Measurements from ENCODE around the gene ZNF436.

ZNF436 gene

DNA sequence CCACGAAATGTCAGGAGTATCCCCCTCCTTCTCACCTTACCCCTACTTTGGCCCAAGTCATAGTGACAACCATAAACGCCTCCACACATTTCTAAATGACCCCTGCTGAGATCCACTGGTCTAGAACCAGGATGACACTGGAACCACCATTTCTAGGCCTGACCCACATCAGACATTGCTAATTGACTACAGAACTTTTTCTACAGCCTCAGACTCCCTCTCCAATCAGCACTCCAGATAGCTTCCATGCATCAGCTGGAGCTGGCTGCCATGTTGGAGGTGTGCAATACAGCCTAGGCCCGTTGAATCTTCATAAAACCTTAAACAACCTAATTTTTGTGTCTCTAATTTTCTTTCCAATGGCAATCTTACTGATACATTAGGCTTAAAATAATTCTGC is 36.3 kb upstream of the ZNF436 start:
- no peak overlapping the region for H3K4me3 ChIP-seq (ENCODE audit: low read depth, low read length)
- TF ChIP-seq, protein P1, sequence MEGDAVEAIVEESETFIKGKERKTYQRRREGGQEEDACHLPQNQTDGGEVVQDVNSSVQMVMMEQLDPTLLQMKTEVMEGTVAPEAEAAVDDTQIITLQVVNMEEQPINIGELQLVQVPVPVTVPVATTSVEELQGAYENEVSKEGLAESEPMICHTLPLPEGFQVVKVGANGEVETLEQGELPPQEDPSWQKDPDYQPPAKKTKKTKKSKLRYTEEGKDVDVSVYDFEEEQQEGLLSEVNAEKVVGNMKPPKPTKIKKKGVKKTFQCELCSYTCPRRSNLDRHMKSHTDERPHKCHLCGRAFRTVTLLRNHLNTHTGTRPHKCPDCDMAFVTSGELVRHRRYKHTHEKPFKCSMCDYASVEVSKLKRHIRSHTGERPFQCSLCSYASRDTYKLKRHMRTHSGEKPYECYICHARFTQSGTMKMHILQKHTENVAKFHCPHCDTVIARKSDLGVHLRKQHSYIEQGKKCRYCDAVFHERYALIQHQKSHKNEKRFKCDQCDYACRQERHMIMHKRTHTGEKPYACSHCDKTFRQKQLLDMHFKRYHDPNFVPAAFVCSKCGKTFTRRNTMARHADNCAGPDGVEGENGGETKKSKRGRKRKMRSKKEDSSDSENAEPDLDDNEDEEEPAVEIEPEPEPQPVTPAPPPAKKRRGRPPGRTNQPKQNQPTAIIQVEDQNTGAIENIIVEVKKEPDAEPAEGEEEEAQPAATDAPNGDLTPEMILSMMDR (IDR thresholded peaks at IDR 0.05; ENCODE audit: insufficient read depth, low read depth, low read length, missing control alignments), result no peak
- DNase-seq (ENCODE audit: low read depth), result no peak

- peak; percentile 85 for DNase-seq (ENCODE audit: low read depth)
- no peak overlapping the region for H3K4me3 ChIP-seq (ENCODE audit: low read depth, low read length)
- TF ChIP-seq, protein P1 (IDR thresholded peaks at IDR 0.05; ENCODE audit: insufficient read depth, low read depth, low read length, missing control alignments), result peak; percentile 97
Observed at GRCh38 chr1:23403735-23404486, 34.3 kb upstream of the ZNF436 start.

- TF ChIP-seq, protein P1 (IDR thresholded peaks at IDR 0.05; ENCODE audit: insufficient read depth, low read depth, low read length, missing control alignments), result no peak
- no peak overlapping the region for H3K4me3 ChIP-seq (ENCODE audit: low read depth, low read length)
- no peak for DNase-seq (ENCODE audit: low read depth)
Observed at GRCh38 chr1:23403355-23403734, 33.7 kb upstream of the ZNF436 start.

DNA sequence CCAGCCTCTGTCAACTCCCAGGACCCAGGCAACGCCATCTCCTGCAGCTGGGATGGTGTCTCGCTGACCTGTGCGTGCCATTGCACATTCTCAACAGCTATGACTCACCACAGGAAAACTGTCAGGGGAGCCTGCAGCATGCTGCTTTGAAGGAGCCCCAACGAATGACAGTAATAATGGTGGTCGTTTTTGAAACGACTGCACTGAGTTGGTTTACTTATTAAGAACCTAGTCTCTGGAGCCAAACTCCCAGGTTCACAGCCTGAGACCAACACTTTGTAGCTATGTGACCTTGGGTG is 33.4 kb upstream of the ZNF436 start:
- peak; percentile 20 for DNase-seq (ENCODE audit: low read depth)
- H3K4me3 ChIP-seq (ENCODE audit: low read depth, low read length), result no peak overlapping the region
- TF ChIP-seq, protein P1 (IDR thresholded peaks at IDR 0.05; ENCODE audit: insufficient read depth, low read depth, low read length, missing control alignments), result no peak

DNA sequence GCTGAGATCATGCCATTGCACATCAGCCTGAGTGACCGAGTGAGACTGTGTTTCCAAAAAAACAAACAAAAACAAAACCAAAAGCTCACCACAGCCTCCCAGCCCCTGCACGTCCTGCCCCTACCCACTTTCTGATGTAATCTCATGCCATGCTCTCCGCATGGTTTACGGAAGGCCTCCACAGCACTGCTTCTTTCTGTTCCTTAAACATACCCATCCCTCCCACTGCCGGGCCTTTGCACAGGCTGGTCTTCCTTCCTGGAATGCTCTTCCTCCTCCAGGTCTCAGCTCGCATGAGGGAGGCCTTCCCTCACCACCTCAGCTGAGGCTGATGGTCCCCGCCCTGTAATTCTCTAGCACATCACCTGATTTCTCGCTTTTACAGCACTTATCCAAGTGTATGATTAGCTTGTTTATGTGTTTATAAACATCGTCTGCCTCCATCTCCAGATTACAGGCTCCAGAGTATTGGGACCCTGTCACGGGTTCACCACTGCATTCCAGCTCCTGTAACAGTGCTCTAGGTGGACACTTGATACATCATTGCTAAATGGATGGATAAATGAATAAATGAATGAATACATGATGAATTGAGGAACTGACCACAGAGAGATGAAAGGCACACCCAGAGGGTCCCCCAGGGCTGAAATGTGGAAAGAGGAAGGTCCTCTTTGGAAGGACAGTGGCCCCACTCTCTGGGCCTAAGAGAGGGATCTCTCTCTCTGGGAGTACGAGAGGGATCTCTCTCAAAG is 32.8 kb upstream of the ZNF436 start:
- TF ChIP-seq, protein P1 (IDR thresholded peaks at IDR 0.05; ENCODE audit: insufficient read depth, low read depth, low read length, missing control alignments), result no peak
- no peak overlapping the region for H3K4me3 ChIP-seq (ENCODE audit: low read depth, low read length)

GRCh38 chr1:23401313-23401712 is 31.7 kb upstream of the ZNF436 start:
- H3K4me3 ChIP-seq (ENCODE audit: low read depth, low read length), result no peak overlapping the region
- TF ChIP-seq, protein P1 (IDR thresholded peaks at IDR 0.05; ENCODE audit: insufficient read depth, low read depth, low read length, missing control alignments), result no peak
- DNase-seq (ENCODE audit: low read depth), result no peak

More for the DNA sequence above, 32.8 kb upstream of the ZNF436 start:
- no peak for DNase-seq (ENCODE audit: low read depth)

Data from GM12865 (cell line).